DND-41 (cell line): ENCODE data around the gene ST8SIA6.
A peak's percentile ranks its signal among the peaks of the same experiment; 100 is the strongest.

ENCODE experiments used
- ATAC-seq: fragments of 200-7000 bp; cut with Tn5 transposase; 3 replicates; pipeline ENCODE4 v1.9.1; 2021; ENCODE audit warnings: low read depth; ENCODE audit not compliant: insufficient read depth
- DNase-seq: peaks from one replicate; pipeline ENCODE4 v3.0.0-alpha.2; 2020
- H2AFZ ChIP-seq: 2 replicates; pipeline ENCODE4 v1.6.0; 2012; ENCODE audit warnings: low read depth, low read length
- H3K27ac ChIP-seq: 2 replicates; pipeline ENCODE4 v1.5.1; 2012; ENCODE audit warnings: low read length, inconsistent platforms
- H3K27me3 ChIP-seq: fragments of 200-600 bp; sonication (generic); 2 replicates; pipeline ENCODE4 v1.6.0; 2012; ENCODE audit warnings: low read length, mild to moderate bottlenecking, inconsistent platforms; ENCODE audit not compliant: insufficient read depth, poor library complexity
- H3K36me3 ChIP-seq: 2 replicates; pipeline ENCODE4 v1.5.1; 2012; ENCODE audit warnings: low read length, inconsistent platforms; ENCODE audit not compliant: insufficient read depth
- H3K4me1 ChIP-seq: 2 replicates; pipeline ENCODE4 v1.5.1; 2012; ENCODE audit warnings: mild to moderate bottlenecking, low read length; ENCODE audit not compliant: insufficient read depth
- H3K4me2 ChIP-seq: 2 replicates; pipeline ENCODE4 v1.6.0; 2012; ENCODE audit warnings: mild to moderate bottlenecking, moderate library complexity, low read length, inconsistent platforms; ENCODE audit not compliant: insufficient read depth
- H3K4me3 ChIP-seq, 2 experiments: fragments of 200-600 bp in 1 of 2; shearing (Covaris generic) in 1 of 2; 2 replicates each; pipeline ENCODE4 v1.5.1; 2012 to 2016; ENCODE audit warnings: inconsistent platforms in 2 of 2, low read length in 2 of 2, mild to moderate bottlenecking in 2 of 2, low read depth in 1 of 2, moderate library complexity in 1 of 2
- H3K79me2 ChIP-seq: 2 replicates; pipeline ENCODE4 v1.6.0; 2012; ENCODE audit warnings: low read length, inconsistent platforms; ENCODE audit not compliant: insufficient read depth
- H3K9ac ChIP-seq: 2 replicates; pipeline ENCODE4 v1.6.0; 2012; ENCODE audit warnings: low read depth, mild to moderate bottlenecking, inconsistent platforms, low read length, moderate library complexity
- H3K9me3 ChIP-seq: 2 replicates; pipeline ENCODE4 v1.5.1; 2012; ENCODE audit warnings: low read length, moderate library complexity, mild to moderate bottlenecking, inconsistent platforms; ENCODE audit not compliant: insufficient read depth, severe bottlenecking
- H4K20me1 ChIP-seq: 2 replicates; pipeline ENCODE4 v1.6.0; 2012; ENCODE audit warnings: low read length; ENCODE audit not compliant: insufficient read depth
- EZH2 ChIP-seq: IDR thresholded peaks from 3 replicates; pipeline ENCODE4 v1.6.1; 2012; ENCODE audit warnings: borderline replicate concordance, low read depth, mild to moderate bottlenecking, moderate library complexity, low read length, inconsistent platforms; ENCODE audit not compliant: severe bottlenecking
- TF ChIP-seq, protein P1 (sequence below): IDR thresholded peaks from 2 replicates; pipeline ENCODE4 v1.5.1; 2012; ENCODE audit warnings: borderline replicate concordance, low read length, moderate library complexity, mild to moderate bottlenecking; ENCODE audit not compliant: poor library complexity, severe bottlenecking; ENCODE audit errors: extremely low read depth

Gene ST8SIA6

DNA sequence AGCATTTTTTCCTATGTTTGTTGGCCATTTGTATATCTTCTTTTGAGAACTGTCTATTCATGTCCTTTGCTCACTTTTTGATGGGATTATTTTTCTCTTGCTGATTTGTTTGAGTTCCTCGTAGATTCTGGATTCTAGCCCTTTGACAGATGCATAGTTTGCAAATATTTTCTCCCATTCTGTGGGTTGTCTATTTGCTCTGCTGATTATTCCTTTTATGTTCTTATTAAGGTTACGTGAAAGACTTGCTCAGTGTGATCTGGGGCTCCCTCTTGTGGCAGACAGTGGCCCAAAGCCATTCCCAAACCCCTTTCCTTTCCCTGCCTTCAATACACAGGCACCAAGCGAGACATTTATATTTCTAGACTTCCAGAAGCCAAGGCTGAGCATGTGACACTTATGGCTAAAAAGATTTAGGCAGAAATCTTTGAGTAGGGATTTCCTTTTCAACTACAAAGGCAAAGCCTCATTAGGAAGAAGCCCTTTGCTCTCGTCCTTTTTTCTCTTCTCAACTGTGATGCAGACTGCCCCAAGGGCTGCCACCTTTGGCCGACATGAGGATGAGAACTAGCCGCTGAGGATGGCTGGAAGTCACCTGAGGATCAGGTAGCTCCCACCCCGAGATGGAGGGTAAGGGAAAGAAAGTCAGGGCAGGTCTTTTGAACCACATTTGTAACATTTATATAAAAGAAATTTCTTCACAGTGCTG, 23.6 kb downstream of the ST8SIA6 start:
- Histone ChIP-seq H3K27me3 (peaks cover 21% of the 10 kb centered on the region), H3K4me3 (no peak overlapping the region), H3K27ac (no peak overlapping the region), H2AFZ (no peak overlapping the region), H3K9ac (no peak overlapping the region), H3K4me1 (peaks cover 17% of the 10 kb centered on the region), H4K20me1 (no peaks in the 10 kb centered on the region), H3K79me2 (no peaks in the 10 kb centered on the region), H3K36me3 (no peaks in the 10 kb centered on the region), H3K4me2 (no peak overlapping the region), H3K9me3 (no peaks in the 10 kb centered on the region)
- ATAC-seq: peak; percentile 65
- DNase-seq: peak; percentile 68
- TF ChIP-seq, protein P1, sequence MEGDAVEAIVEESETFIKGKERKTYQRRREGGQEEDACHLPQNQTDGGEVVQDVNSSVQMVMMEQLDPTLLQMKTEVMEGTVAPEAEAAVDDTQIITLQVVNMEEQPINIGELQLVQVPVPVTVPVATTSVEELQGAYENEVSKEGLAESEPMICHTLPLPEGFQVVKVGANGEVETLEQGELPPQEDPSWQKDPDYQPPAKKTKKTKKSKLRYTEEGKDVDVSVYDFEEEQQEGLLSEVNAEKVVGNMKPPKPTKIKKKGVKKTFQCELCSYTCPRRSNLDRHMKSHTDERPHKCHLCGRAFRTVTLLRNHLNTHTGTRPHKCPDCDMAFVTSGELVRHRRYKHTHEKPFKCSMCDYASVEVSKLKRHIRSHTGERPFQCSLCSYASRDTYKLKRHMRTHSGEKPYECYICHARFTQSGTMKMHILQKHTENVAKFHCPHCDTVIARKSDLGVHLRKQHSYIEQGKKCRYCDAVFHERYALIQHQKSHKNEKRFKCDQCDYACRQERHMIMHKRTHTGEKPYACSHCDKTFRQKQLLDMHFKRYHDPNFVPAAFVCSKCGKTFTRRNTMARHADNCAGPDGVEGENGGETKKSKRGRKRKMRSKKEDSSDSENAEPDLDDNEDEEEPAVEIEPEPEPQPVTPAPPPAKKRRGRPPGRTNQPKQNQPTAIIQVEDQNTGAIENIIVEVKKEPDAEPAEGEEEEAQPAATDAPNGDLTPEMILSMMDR: peak; percentile 89
- TF ChIP-seq EZH2: no peak

DNA sequence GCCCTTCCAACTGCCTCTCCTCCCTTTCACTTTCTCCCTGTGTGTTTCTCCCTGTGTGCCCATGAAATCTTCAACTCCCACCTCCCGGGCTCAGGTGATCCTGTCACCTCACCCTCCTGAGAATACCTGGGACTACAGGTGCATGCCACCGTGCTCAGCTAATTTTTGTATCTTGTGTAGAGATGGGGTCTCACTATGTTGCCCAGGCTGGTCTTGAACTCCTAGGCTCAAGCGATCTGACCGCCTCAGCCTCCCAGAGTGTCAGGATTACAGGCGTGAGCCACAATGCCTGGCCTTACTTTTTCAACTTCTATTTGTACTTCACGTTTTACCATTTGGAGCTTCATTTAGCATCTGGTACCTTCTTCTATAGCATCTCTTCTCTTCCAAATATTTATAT, 24.9 kb downstream of the ST8SIA6 start:
- Histone ChIP-seq H3K9ac (no peak overlapping the region), H3K27ac (no peak overlapping the region), H3K9me3 (no peaks in the 10 kb centered on the region), H3K36me3 (no peaks in the 10 kb centered on the region), H3K4me1 (peaks cover 17% of the 10 kb centered on the region), H3K4me2 (peak overlapping the region; percentile 77), H2AFZ (no peak overlapping the region), H3K79me2 (no peaks in the 10 kb centered on the region), H3K27me3 (peaks cover 21% of the 10 kb centered on the region), H3K4me3 (peak overlapping the region in 1 of 2 experiments; percentile 52; a peak in 2 of 4 replicates), H4K20me1 (no peaks in the 10 kb centered on the region)
- ATAC-seq (no peak), DNase-seq (no peak)
- TF ChIP-seq EZH2: no peak
- TF ChIP-seq, protein P1: no peak

DNA sequence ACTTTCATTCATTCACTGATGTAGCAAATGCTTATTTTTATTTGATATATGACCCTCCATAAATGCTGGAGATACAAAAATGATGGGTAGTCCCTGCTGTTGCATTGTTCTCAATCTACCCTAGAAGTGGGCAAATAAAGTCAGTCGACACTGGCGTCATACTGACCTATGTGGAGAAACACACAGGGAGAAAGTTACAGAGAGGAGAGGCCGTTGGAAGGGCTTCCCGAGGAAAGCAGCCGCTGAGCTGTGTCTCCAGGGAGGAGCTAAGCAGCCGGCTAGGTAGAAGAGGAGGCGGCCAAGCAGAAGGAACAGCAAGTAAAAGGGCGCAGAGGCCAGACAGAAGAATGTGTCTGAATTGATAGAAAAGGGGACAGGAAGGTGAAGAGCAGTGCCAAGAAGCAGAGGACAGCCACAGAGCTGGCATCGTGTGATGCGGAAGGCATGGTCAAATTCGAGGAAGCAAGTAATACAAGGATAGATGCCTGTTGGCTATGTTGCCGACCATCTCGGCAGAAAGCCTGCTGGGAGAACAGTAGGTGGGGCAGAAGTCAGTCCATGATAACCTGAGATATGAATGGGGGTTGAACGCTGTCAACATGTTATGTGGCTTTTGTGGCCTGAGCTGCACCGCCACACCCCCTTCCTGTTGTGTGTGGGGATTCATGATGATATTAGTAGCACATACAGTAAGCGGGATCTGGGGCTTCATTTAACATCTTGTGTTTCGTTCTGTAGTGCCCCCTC, 25.9 kb downstream of the ST8SIA6 start:
- peak overlapping the region in 1 of 2 experiments; percentile 52; a peak in 2 of 4 replicates for H3K4me3 ChIP-seq
- TF ChIP-seq, protein P1: no peak
- TF ChIP-seq EZH2: no peak
- no peaks in the 10 kb centered on the region for H4K20me1 ChIP-seq
- no peak overlapping the region for H3K9ac ChIP-seq
- no peaks in the 10 kb centered on the region for H3K79me2 ChIP-seq
- no peaks in the 10 kb centered on the region for H3K9me3 ChIP-seq
- peak overlapping the region; percentile 59 for H2AFZ ChIP-seq
- peaks cover 18% of the 10 kb centered on the region for H3K27me3 ChIP-seq
- H3K27ac ChIP-seq: no peak overlapping the region
- H3K36me3 ChIP-seq: no peaks in the 10 kb centered on the region
- DNase-seq: peak; percentile 71
- peak; percentile 96 for ATAC-seq
- peaks cover 17% of the 10 kb centered on the region for H3K4me1 ChIP-seq
- peak overlapping the region; percentile 77 for H3K4me2 ChIP-seq
